GM06990 (cell line): ENCODE data around the gene LRRC27.

Source experiments
- DNase-seq: peaks from one replicate; pipeline ENCODE4 v3.0.0-alpha.2; 2011; ENCODE audit not compliant: insufficient read length; ENCODE audit errors: extremely low read depth
- H3K27me3 ChIP-seq: replicated peaks from 2 replicates; pipeline ENCODE4 v1.6.0; 2011; ENCODE audit warnings: low read length; ENCODE audit not compliant: control insufficient read depth, insufficient read depth
- H3K36me3 ChIP-seq: 2 replicates; pipeline ENCODE4 v1.5.1; 2011; ENCODE audit warnings: low read length; ENCODE audit not compliant: control insufficient read depth, insufficient read depth
- H3K4me3 ChIP-seq: replicated peaks from 2 replicates; pipeline ENCODE4 v1.5.1; 2011; ENCODE audit warnings: low read depth, mild to moderate bottlenecking, control low read depth, low read length
- CTCF ChIP-seq: IDR thresholded peaks from 2 replicates; pipeline ENCODE4 v1.5.1; 2011; ENCODE audit warnings: low read length, control low read depth, mild to moderate bottlenecking, inconsistent platforms; ENCODE audit not compliant: insufficient read depth, poor library complexity, severe bottlenecking

LRRC27 gene

GRCh38 chr10:132365102-132365501 lies 33.1 kb downstream of the LRRC27 start:
- DNase-seq, result no peak
- Histone ChIP-seq H3K4me3 (no peak overlapping the region), H3K27me3 (no peaks in the 10 kb centered on the region), H3K36me3 (no peaks in the 10 kb centered on the region)
- no peak for TF ChIP-seq CTCF

GRCh38 chr10:132366006-132366405 lies 34.0 kb downstream of the LRRC27 start:
- Histone ChIP-seq H3K4me3 (no peak overlapping the region), H3K36me3 (no peaks in the 10 kb centered on the region), H3K27me3 (no peaks in the 10 kb centered on the region)
- no peak for TF ChIP-seq CTCF
- DNase-seq, result no peak

GRCh38 chr10:132366499-132366898 lies 34.5 kb downstream of the LRRC27 start:
- TF ChIP-seq CTCF, result no peak
- no peak for DNase-seq
- Histone ChIP-seq H3K27me3 (no peaks in the 10 kb centered on the region), H3K4me3 (no peak overlapping the region), H3K36me3 (no peaks in the 10 kb centered on the region)

- Histone ChIP-seq H3K4me3 (no peak overlapping the region), H3K27me3 (no peaks in the 10 kb centered on the region), H3K36me3 (no peaks in the 10 kb centered on the region)
- TF ChIP-seq CTCF, result no peak
- DNase-seq, result no peak
These were observed 36.4 kb downstream of the LRRC27 start for GRCh38 chr10:132368391-132368790.

- no peaks in the 10 kb centered on the region for H3K36me3 ChIP-seq
- TF ChIP-seq CTCF, result no peak
- no peaks in the 10 kb centered on the region for H3K27me3 ChIP-seq
- no peak for DNase-seq
- H3K4me3 ChIP-seq, result no peak overlapping the region
These were observed 37.1 kb downstream of the LRRC27 start for GRCh38 chr10:132368881-132369635.

- no peak for TF ChIP-seq CTCF
- no peaks in the 10 kb centered on the region for H3K27me3 ChIP-seq
- DNase-seq, result no peak
- H3K4me3 ChIP-seq, result no peak overlapping the region
- H3K36me3 ChIP-seq, result no peaks in the 10 kb centered on the region
These were observed 37.7 kb downstream of the LRRC27 start for GRCh38 chr10:132369636-132370185.
